ENCODE data around the gene DHRS7B.

The DHRS7B gene

GRCh38 chr17:21167303-21167702, 40.5 kb downstream of the DHRS7B start:
- no peak for TF ChIP-seq FOXA1 (IDR thresholded peaks at IDR 0.05)
- TF ChIP-seq SP1 (IDR thresholded peaks at IDR 0.05), result no peak
- no peak for TF ChIP-seq L3MBTL2 (conservative IDR thresholded peaks at IDR 0.05)
- no peak for TF ChIP-seq PKNOX1 (IDR thresholded peaks at IDR 0.05)
- ChIA-PET CTCF (interaction anchor here (1.5 kb wide), 1 partner anchor 48 kb away, joined by 4 read pairs; no protein-coding TSS in a partner anchor), POLR2A (no interaction called here)
- DNase-seq (ENCODE audit: extremely low spot score), result no peak

DNA sequence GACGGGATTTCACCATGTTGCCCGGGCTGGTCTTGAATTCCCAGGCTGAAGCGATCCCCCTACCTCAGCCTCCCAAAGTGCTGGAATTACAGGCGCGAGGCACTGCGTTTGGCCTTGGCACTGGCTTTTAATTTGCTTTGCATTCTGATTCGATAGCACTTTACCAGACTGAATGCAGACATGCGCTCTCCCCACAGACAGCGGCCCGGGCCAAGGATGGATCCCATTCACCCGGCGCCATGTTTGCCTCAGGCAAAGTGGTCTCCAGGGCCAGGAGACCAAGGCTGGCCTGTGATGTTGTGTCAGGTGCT, 41.7 kb downstream of the DHRS7B start:
- POLR2A ChIA-PET, result no interaction called here
- CTCF ChIA-PET, result no interaction called here

GRCh38 chr17:21169496-21169895, 42.7 kb downstream of the DHRS7B start:
- POLR2A ChIA-PET, result no interaction called here
- CTCF ChIA-PET, result interaction anchor here (0.7 to 1.1 kb wide), 2 partner anchors 28 to 110 kb away, joined by 3 read pairs; no protein-coding TSS in a partner anchor
- no peak for TF ChIP-seq PKNOX1 (IDR thresholded peaks at IDR 0.05)
- no peak for TF ChIP-seq CTBP1 (IDR thresholded peaks at IDR 0.05; ENCODE audit: borderline replicate concordance)
- no peak for TF ChIP-seq ELF4 (IDR thresholded peaks at IDR 0.05)
- TF ChIP-seq FOXM1 (IDR thresholded peaks at IDR 0.05; ENCODE audit: borderline replicate concordance), result no peak
- TF ChIP-seq BHLHE40 (IDR thresholded peaks at IDR 0.05; ENCODE audit: borderline replicate concordance), result no peak
- no peak for TF ChIP-seq NFRKB (IDR thresholded peaks at IDR 0.05)
- no peak for TF ChIP-seq L3MBTL2 (conservative IDR thresholded peaks at IDR 0.05)
- TF ChIP-seq FOXA1 (IDR thresholded peaks at IDR 0.05), result no peak
- TF ChIP-seq SP1 (IDR thresholded peaks at IDR 0.05), result no peak
- DNase-seq (ENCODE audit: extremely low spot score), result no peak

More for the DNA sequence above, 41.7 kb downstream of the DHRS7B start:
- TF ChIP-seq L3MBTL2 (conservative IDR thresholded peaks at IDR 0.05) (no peak), PKNOX1 (IDR thresholded peaks at IDR 0.05) (no peak), FOXM1 (IDR thresholded peaks at IDR 0.05; ENCODE audit: borderline replicate concordance) (no peak), HDGF (IDR thresholded peaks at IDR 0.05; ENCODE audit: borderline replicate concordance) (no peak), FOXA1 (IDR thresholded peaks at IDR 0.05) (no peak), ELF4 (IDR thresholded peaks at IDR 0.05) (no peak), CTBP1 (IDR thresholded peaks at IDR 0.05; ENCODE audit: borderline replicate concordance) (no peak), NFRKB (IDR thresholded peaks at IDR 0.05) (no peak), FOXK2 (IDR thresholded peaks at IDR 0.05) (no peak), ZNF384 (IDR thresholded peaks at IDR 0.05) (no peak), SP1 (IDR thresholded peaks at IDR 0.05) (no peak), SUZ12 (IDR thresholded peaks at IDR 0.05) (no peak), LEF1 (IDR thresholded peaks at IDR 0.05; ENCODE audit: borderline replicate concordance) (no peak), ARNT (IDR thresholded peaks at IDR 0.05) (no peak), TARDBP (IDR thresholded peaks at IDR 0.05) (no peak)
- no peak for DNase-seq (ENCODE audit: extremely low spot score)

- POLR2A ChIA-PET, result no interaction called here
- CTCF ChIA-PET, result no interaction called here
- DNase-seq (ENCODE audit: extremely low spot score), result no peak
- TF ChIP-seq ZNF384 (IDR thresholded peaks at IDR 0.05) (no peak), BHLHE40 (IDR thresholded peaks at IDR 0.05; ENCODE audit: borderline replicate concordance) (no peak), L3MBTL2 (conservative IDR thresholded peaks at IDR 0.05) (no peak), TARDBP (IDR thresholded peaks at IDR 0.05) (no peak), CTBP1 (IDR thresholded peaks at IDR 0.05; ENCODE audit: borderline replicate concordance) (no peak), ARNT (IDR thresholded peaks at IDR 0.05) (no peak), ELF4 (IDR thresholded peaks at IDR 0.05) (no peak), SP1 (IDR thresholded peaks at IDR 0.05) (no peak), FOXK2 (IDR thresholded peaks at IDR 0.05) (no peak), FOXM1 (IDR thresholded peaks at IDR 0.05; ENCODE audit: borderline replicate concordance) (no peak), PKNOX1 (IDR thresholded peaks at IDR 0.05) (no peak), LEF1 (IDR thresholded peaks at IDR 0.05; ENCODE audit: borderline replicate concordance) (no peak), NFRKB (IDR thresholded peaks at IDR 0.05) (no peak), HDGF (IDR thresholded peaks at IDR 0.05; ENCODE audit: borderline replicate concordance) (no peak), FOXA1 (IDR thresholded peaks at IDR 0.05) (no peak), SUZ12 (IDR thresholded peaks at IDR 0.05) (no peak)
These were observed 44.0 kb downstream of the DHRS7B start for GRCh38 chr17:21170809-21171208.

- TF ChIP-seq PKNOX1 (IDR thresholded peaks at IDR 0.05) (no peak), SP1 (IDR thresholded peaks at IDR 0.05) (no peak), CTBP1 (IDR thresholded peaks at IDR 0.05; ENCODE audit: borderline replicate concordance) (no peak), HDGF (IDR thresholded peaks at IDR 0.05; ENCODE audit: borderline replicate concordance) (no peak), NFRKB (IDR thresholded peaks at IDR 0.05) (no peak), ZNF384 (IDR thresholded peaks at IDR 0.05) (no peak), FOXK2 (IDR thresholded peaks at IDR 0.05) (no peak), BHLHE40 (IDR thresholded peaks at IDR 0.05; ENCODE audit: borderline replicate concordance) (no peak)
- ChIA-PET POLR2A (no interaction called here), CTCF (no interaction called here)
- no peak for DNase-seq (ENCODE audit: extremely low spot score)
These were observed 44.7 kb downstream of the DHRS7B start for GRCh38 chr17:21171309-21171922.

Data from HEK293T (cell line).